Neuronal stem cell (in vitro differentiated cells): ENCODE results near the gene SCMH1.

Source experiments
- DNase-seq: peaks from one replicate; pipeline ENCODE4 v3.0.0-alpha.2; 2013; ENCODE audit warnings: low spot score
- H2AFZ ChIP-seq: one replicate; pipeline ENCODE4 v1.6.1; 2013; ENCODE audit warnings: mild to moderate bottlenecking, low read length, inconsistent platforms
- H2AK5ac ChIP-seq: 2 replicates; pipeline ENCODE4 v1.6.1; 2013; ENCODE audit warnings: low read depth, mild to moderate bottlenecking, inconsistent platforms, low read length, moderate library complexity, mixed read lengths
- H2BK120ac ChIP-seq: 2 replicates; pipeline ENCODE4 v1.6.1; 2013; ENCODE audit warnings: low read depth, mild to moderate bottlenecking, inconsistent platforms, low read length, moderate library complexity, mixed read lengths
- H2BK12ac ChIP-seq: one replicate; pipeline ENCODE4 v1.6.1; 2013; ENCODE audit warnings: low read length, inconsistent platforms
- H2BK15ac ChIP-seq: 2 replicates; pipeline ENCODE4 v1.6.1; 2013; ENCODE audit warnings: mild to moderate bottlenecking, low read length, inconsistent platforms, mixed read lengths
- H2BK5ac ChIP-seq: one replicate; pipeline ENCODE4 v1.6.1; 2013; ENCODE audit warnings: inconsistent platforms, mild to moderate bottlenecking, low read length, moderate library complexity
- H3K14ac ChIP-seq: one replicate; pipeline ENCODE4 v1.6.1; 2013; ENCODE audit warnings: low read length, inconsistent platforms
- H3K18ac ChIP-seq: 2 replicates; pipeline ENCODE4 v1.6.1; 2013; ENCODE audit warnings: low read length, inconsistent platforms
- H3K23ac ChIP-seq: 2 replicates; pipeline ENCODE4 v1.6.1; 2013; ENCODE audit warnings: low read depth, mild to moderate bottlenecking, mixed read lengths, low read length, inconsistent platforms; ENCODE audit not compliant: poor library complexity
- H3K27ac ChIP-seq: replicated peaks from 3 replicates; pipeline ENCODE4 v1.5.1; 2013; ENCODE audit warnings: low read length, inconsistent platforms
- H3K27me3 ChIP-seq, 3 experiments: 2 replicates each; pipeline ENCODE4 v1.6.1; 2013; ENCODE audit warnings: low read length in 3 of 3, mild to moderate bottlenecking in 2 of 3, inconsistent platforms in 1 of 3, low read depth in 1 of 3, mixed read lengths in 1 of 3, moderate library complexity in 1 of 3; ENCODE audit not compliant: control insufficient read depth in 3 of 3, insufficient read depth in 3 of 3
- H3K36me3 ChIP-seq, 2 donors: replicated peaks in 1 of 2; 2 replicates each; pipeline ENCODE4 v1.6.1; 2013; ENCODE audit warnings: low read length in 2 of 2; ENCODE audit not compliant: control insufficient read depth in 2 of 2, insufficient read depth in 2 of 2
- H3K4ac ChIP-seq: 2 replicates; pipeline ENCODE4 v1.6.1; 2013; ENCODE audit warnings: inconsistent platforms, mild to moderate bottlenecking, low read length, moderate library complexity
- H3K4me1 ChIP-seq, 2 donors: 1 replicate in 1 of 2; 2 replicates in 1 of 2; pipeline ENCODE4 v1.6.1; 2013; ENCODE audit warnings: low read length in 2 of 2, low read depth in 1 of 2; ENCODE audit not compliant: control insufficient read depth in 2 of 2, insufficient read depth in 1 of 2
- H3K4me2 ChIP-seq: one replicate; pipeline ENCODE4 v1.6.1; 2013; ENCODE audit warnings: mild to moderate bottlenecking, low read length, inconsistent platforms; ENCODE audit not compliant: insufficient read depth, poor library complexity, severe bottlenecking
- H3K4me3 ChIP-seq, 2 donors: 2 replicates each; pipeline ENCODE4 v1.5.1; 2013; ENCODE audit warnings: low read length in 2 of 2, mild to moderate bottlenecking in 2 of 2, inconsistent platforms in 1 of 2, moderate library complexity in 1 of 2
- H3K79me1 ChIP-seq: one replicate; pipeline ENCODE4 v1.6.1; 2013; ENCODE audit warnings: low read depth, mild to moderate bottlenecking, inconsistent platforms, low read length, moderate library complexity
- H3K9ac ChIP-seq: one replicate; pipeline ENCODE4 v1.6.1; 2013; ENCODE audit warnings: mild to moderate bottlenecking, low read depth, low read length, inconsistent platforms; ENCODE audit not compliant: poor library complexity
- H3K9me3 ChIP-seq, 2 donors: replicated peaks in 1 of 2; 2 replicates each; pipeline versions ENCODE3 to v1.6.1; 2013; ENCODE audit warnings: low read length in 2 of 2, mild to moderate bottlenecking in 2 of 2, inconsistent platforms in 1 of 2, low read depth in 1 of 2, mixed read lengths in 1 of 2, moderate library complexity in 1 of 2; ENCODE audit not compliant: control insufficient read depth in 2 of 2, insufficient read depth in 1 of 2
- H4K8ac ChIP-seq: one replicate; pipeline ENCODE4 v1.6.1; 2013; ENCODE audit warnings: low read depth, mild to moderate bottlenecking, inconsistent platforms, low read length, moderate library complexity
- H4K91ac ChIP-seq: one replicate; pipeline ENCODE4 v1.6.1; 2013; ENCODE audit warnings: low read length, low read depth, mild to moderate bottlenecking, inconsistent platforms; ENCODE audit not compliant: poor library complexity
- WGBS, 2 donors: extraction: QIAGEN DNeasy Blood & Tissue Kit; methylation state at CpG; one replicate each; pipeline ENCODE4 v1.1.7; 2013; ENCODE audit warnings: missing lambda C conversion rate in 2 of 2, mixed read lengths in 1 of 2; ENCODE audit not compliant: insufficient read length in 2 of 2, insufficient replicate concordance in 1 of 2; ENCODE audit errors: extremely low coverage in 2 of 2; 5-methylcytosine and 5-hydroxymethylcytosine counted together

SCMH1 gene

GRCh38 chr1:41018018-41018410, 224.1 kb downstream of the SCMH1 start:
- H2BK15ac ChIP-seq = no peak overlapping the region
- no peaks in the 10 kb centered on the region for H3K27me3 ChIP-seq
- no peak for DNase-seq
- no peak overlapping the region for H4K8ac ChIP-seq
- H4K91ac ChIP-seq = no peak overlapping the region
- no peak overlapping the region for H3K18ac ChIP-seq
- H2BK5ac ChIP-seq = no peak overlapping the region
- no peak overlapping the region for H3K9ac ChIP-seq
- H2AK5ac ChIP-seq = no peak overlapping the region
- no peak overlapping the region for H3K4ac ChIP-seq
- no peak overlapping the region for H3K27ac ChIP-seq
- no CpG with 5 or more reads among the region's 8 CpGs for WGBS, 2 donors
- H2BK120ac ChIP-seq = no peak overlapping the region
- no peak overlapping the region for H3K4me2 ChIP-seq
- no peak overlapping the region for H2AFZ ChIP-seq
- peaks cover 15 to 67% of the 10 kb centered on the region in 2 donors for H3K36me3 ChIP-seq
- H3K9me3 ChIP-seq = no peaks in the 10 kb centered on the region
- no peak overlapping the region for H3K4me3 ChIP-seq
- peaks cover 0 to 9% of the 10 kb centered on the region in 2 donors for H3K4me1 ChIP-seq
- no peaks in the 10 kb centered on the region for H3K79me1 ChIP-seq
- H3K14ac ChIP-seq = no peak overlapping the region
- H2BK12ac ChIP-seq = no peak overlapping the region
- no peak overlapping the region for H3K23ac ChIP-seq

- Histone ChIP-seq H4K91ac (no peak overlapping the region), H3K4ac (no peak overlapping the region), H3K4me1 (peaks cover 0 to 9% of the 10 kb centered on the region in 2 donors), H3K9me3 (no peaks in the 10 kb centered on the region), H2BK5ac (no peak overlapping the region), H3K23ac (peak overlapping the region; percentile 21), H3K27ac (no peak overlapping the region), H3K18ac (no peak overlapping the region), H2BK120ac (no peak overlapping the region), H2BK12ac (no peak overlapping the region), H2AK5ac (no peak overlapping the region), H3K4me2 (no peak overlapping the region), H3K36me3 (peaks cover 20 to 73% of the 10 kb centered on the region in 2 donors), H4K8ac (no peak overlapping the region), H2AFZ (no peak overlapping the region), H3K27me3 (no peaks in the 10 kb centered on the region), H3K4me3 (no peak overlapping the region), H3K79me1 (no peaks in the 10 kb centered on the region), H3K9ac (no peak overlapping the region), H2BK15ac (no peak overlapping the region), H3K14ac (peak overlapping the region; percentile 31)
- WGBS, 2 donors = no CpG with 5 or more reads among the region's 44 CpGs
- DNase-seq = no peak
Observed at GRCh38 chr1:41017141-41018017, 224.7 kb downstream of the SCMH1 start.

- Histone ChIP-seq H2BK12ac (no peak overlapping the region), H3K18ac (no peak overlapping the region), H4K8ac (no peak overlapping the region), H3K9me3 (no peaks in the 10 kb centered on the region), H2BK120ac (no peak overlapping the region), H2BK5ac (no peak overlapping the region), H3K23ac (no peak overlapping the region), H3K4me2 (no peak overlapping the region), H3K27me3 (no peaks in the 10 kb centered on the region), H3K14ac (no peak overlapping the region), H3K79me1 (peaks cover under 1% of the 10 kb centered on the region), H3K4ac (no peak overlapping the region), H3K4me1 (peaks cover 0 to under 1% of the 10 kb centered on the region in 2 donors), H3K4me3 (no peak overlapping the region), H2AFZ (no peak overlapping the region), H4K91ac (no peak overlapping the region), H2AK5ac (no peak overlapping the region), H3K9ac (no peak overlapping the region), H3K27ac (no peak overlapping the region), H2BK15ac (no peak overlapping the region), H3K36me3 (peaks cover 29 to 87% of the 10 kb centered on the region in 2 donors)
- no peak for DNase-seq
- no CpG with 5 or more reads among the region's 13 CpGs for WGBS, 2 donors
Observed at GRCh38 chr1:41015897-41016470, 226.1 kb downstream of the SCMH1 start.

- Histone ChIP-seq H3K4ac (no peak overlapping the region), H3K9me3 (no peaks in the 10 kb centered on the region), H3K36me3 (peaks cover 34 to 93% of the 10 kb centered on the region in 2 donors), H3K27me3 (no peaks in the 10 kb centered on the region), H3K23ac (no peak overlapping the region), H2BK12ac (no peak overlapping the region), H3K14ac (no peak overlapping the region), H2BK120ac (no peak overlapping the region), H3K4me2 (no peak overlapping the region), H3K79me1 (peaks cover 2% of the 10 kb centered on the region), H4K8ac (no peak overlapping the region), H3K27ac (no peak overlapping the region), H3K9ac (no peak overlapping the region), H2AK5ac (no peak overlapping the region), H3K4me1 (no peaks in the 10 kb centered on the region), H3K4me3 (no peak overlapping the region), H4K91ac (no peak overlapping the region), H2BK5ac (no peak overlapping the region), H2BK15ac (no peak overlapping the region), H2AFZ (no peak overlapping the region), H3K18ac (no peak overlapping the region)
- no peak for DNase-seq
- WGBS, 2 donors = no CpG with 5 or more reads among the region's 5 CpGs
Observed at GRCh38 chr1:41015281-41015896, 226.7 kb downstream of the SCMH1 start.
